Fibroblast of villous mesenchyme (primary cell): ENCODE data around the gene DEGS2. TPM values are rescaled to one million over a fixed set of nuclear protein-coding genes. Genes with fewer than 3 reads are reported as not detected.

Source experiments
- DNase-seq: peaks from one replicate; pipeline ENCODE4 v3.0.0-alpha.2; 2010; ENCODE audit warnings: low read depth
- H3K4me3 ChIP-seq: 2 replicates; pipeline ENCODE4 v1.5.1; 2011; ENCODE audit warnings: low read depth, mild to moderate bottlenecking, low read length
- CTCF ChIP-seq: IDR thresholded peaks from 2 replicates; pipeline ENCODE4 v1.5.1; 2012; ENCODE audit warnings: low read depth, mild to moderate bottlenecking, low read length; ENCODE audit not compliant: insufficient read depth
- total RNA-seq: library from RNA; depleted of rRNA; stranded (reverse); fragments of >200 nt; gene quantifications from 2 replicates; pipeline ENCODE4 v1.2.3, GENCODE V29; 2012

The DEGS2 gene
- total RNA-seq, 1 donor = not detected

GRCh38 chr14:100131181-100131580, 28.3 kb downstream of the DEGS2 start:
- H3K4me3 ChIP-seq = no peak overlapping the region
- no peak for TF ChIP-seq CTCF
- no peak for DNase-seq

GRCh38 chr14:100130521-100130920, 28.9 kb downstream of the DEGS2 start:
- no peak for DNase-seq
- no peak overlapping the region for H3K4me3 ChIP-seq
- TF ChIP-seq CTCF = no peak

GRCh38 chr14:100129161-100129589, 30.3 kb downstream of the DEGS2 start:
- DNase-seq = peak; percentile 14
- TF ChIP-seq CTCF = no peak
- no peak overlapping the region for H3K4me3 ChIP-seq

GRCh38 chr14:100128688-100129087, 30.8 kb downstream of the DEGS2 start:
- no peak overlapping the region for H3K4me3 ChIP-seq
- TF ChIP-seq CTCF = no peak
- DNase-seq = no peak

- no peak overlapping the region for H3K4me3 ChIP-seq
- no peak for TF ChIP-seq CTCF
- no peak for DNase-seq
Measured at GRCh38 chr14:100127853-100128455, 31.5 kb downstream of the DEGS2 start.

GRCh38 chr14:100126401-100126800, 33.0 kb downstream of the DEGS2 start:
- H3K4me3 ChIP-seq = no peak overlapping the region
- no peak for DNase-seq
- TF ChIP-seq CTCF = no peak

GRCh38 chr14:100124551-100125088, 34.8 kb downstream of the DEGS2 start:
- H3K4me3 ChIP-seq = no peak overlapping the region
- no peak for DNase-seq
- no peak for TF ChIP-seq CTCF
